Hepatic stellate cell (primary cell): Measurements from ENCODE around the gene DNAJB12.
"Not testable (repeated sequence)": the region's sequence is repeated elsewhere in the genome, so short reads cannot be mapped to it uniquely, and the experiment has no call there.

Source experiments
- DNase-seq: peaks from one replicate; pipeline ENCODE4 v3.0.0; 2011; ENCODE audit warnings: low spot score

DNAJB12 gene

DNA sequence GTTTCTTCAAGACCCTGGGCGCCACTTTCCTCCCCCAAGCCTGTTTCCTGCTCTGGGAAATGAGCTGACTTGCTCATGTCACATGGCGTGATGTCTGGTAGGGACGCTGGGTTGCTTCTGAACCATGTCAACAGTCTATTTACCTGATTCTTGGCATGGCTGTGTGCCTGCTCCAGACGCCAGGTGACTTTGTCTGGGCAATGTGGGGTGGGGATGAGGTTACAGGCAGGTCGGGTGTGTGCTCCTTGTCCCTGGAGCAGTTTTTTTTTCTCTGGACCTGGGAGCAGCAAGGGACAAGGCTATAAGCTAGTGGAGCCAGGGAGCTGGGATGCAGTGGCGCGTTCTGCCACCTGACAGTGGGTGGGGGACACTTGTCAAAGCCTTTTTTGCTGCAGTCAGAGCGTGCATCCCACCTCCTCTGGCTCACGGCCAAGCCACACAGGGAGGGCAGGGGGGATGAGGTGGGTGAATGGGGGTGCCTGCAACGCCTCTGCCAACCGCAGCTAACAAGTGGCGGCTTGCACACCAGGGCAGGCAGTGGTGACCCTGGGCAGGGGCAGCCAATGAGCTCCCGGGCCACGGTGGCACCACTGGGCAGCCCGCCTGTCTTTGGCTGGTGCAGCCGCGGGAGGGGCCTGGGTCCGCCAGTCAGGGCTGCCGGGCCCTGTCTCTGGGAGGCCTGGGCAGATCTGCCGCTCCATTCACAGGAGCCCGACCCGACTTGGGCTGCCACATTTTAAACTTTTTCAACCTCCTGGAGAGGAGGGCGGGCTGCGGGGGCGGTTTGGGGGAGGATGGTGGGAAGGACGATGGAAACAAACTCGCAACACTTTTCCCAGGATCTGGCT is 22.9 kb downstream of the DNAJB12 start:
- no peak for DNase-seq

DNA sequence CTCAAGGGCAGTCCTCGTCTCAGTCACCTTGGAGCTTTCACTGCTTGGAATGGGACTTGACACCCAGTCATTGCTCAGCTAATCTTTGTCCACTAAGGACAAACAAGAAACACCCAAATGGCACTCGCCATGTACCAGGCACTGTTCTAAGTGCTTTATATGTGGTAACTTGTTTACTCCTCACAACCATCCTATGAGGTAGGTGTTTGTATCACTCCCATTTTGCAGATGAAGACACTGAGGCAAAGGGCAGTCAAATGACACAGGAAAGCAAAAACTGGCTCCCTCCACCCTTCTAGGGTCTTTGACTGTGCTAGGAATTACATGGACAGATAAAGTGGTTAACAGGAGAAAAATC is 24.7 kb downstream of the DNAJB12 start:
- no peak for DNase-seq

DNA sequence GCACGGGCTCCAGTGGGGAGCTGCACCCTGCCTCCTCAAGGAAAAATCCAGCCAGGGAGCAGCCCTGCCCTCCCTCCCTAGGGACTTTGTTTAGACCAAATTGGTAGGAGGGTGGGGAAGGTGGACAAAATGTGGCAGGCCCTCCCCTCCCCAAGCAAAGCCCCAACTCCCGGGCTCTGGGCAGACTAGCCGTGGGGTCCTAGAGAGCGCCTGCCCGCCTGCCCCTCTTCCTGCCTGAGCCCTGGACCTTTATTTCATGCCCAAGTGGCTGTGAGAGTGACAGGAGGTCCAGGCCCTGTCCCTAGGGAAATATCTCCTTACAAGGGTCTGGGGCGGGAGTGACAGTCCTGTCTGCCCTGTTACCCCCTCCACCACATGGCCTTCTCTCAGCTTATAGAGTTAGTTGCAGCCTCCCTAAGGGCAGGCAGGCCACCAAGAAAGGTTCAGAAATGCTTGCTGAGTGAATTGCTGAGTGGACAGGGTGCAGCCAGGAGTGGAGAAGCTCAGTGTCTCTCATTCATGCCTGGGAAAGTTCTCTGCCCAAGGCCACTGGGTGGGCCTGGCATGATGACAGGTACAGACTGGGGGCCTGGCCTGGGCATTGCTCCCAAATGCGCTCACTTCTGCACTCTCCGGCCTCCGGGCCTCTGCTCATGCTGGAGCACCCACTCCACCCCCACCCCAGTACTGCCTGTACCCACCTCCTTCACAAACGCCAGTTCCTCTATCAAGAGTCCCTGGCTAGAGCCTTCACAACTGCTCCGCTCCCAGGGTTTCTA is 25.2 kb downstream of the DNAJB12 start:
- DNase-seq: no peak

DNA sequence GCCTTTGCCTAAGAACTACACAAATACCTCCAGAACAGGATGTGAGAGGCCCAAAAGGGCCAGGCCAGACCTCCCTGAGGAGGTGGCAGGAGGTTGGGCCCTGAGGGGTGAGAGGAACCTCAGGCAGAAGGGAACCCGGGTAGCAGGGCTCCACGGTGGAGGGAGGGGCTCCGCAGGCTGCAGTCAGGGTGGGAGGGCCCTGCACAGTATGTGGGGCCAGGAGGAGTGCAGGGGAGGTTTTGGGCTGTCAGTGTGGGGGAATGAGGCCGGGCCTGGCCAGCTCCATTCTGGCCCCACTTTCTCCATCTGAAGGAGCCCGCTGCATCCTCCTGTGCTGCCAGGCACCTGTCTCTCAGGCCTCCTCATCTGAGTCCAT is 25.9 kb downstream of the DNAJB12 start:
- DNase-seq: no peak

DNA sequence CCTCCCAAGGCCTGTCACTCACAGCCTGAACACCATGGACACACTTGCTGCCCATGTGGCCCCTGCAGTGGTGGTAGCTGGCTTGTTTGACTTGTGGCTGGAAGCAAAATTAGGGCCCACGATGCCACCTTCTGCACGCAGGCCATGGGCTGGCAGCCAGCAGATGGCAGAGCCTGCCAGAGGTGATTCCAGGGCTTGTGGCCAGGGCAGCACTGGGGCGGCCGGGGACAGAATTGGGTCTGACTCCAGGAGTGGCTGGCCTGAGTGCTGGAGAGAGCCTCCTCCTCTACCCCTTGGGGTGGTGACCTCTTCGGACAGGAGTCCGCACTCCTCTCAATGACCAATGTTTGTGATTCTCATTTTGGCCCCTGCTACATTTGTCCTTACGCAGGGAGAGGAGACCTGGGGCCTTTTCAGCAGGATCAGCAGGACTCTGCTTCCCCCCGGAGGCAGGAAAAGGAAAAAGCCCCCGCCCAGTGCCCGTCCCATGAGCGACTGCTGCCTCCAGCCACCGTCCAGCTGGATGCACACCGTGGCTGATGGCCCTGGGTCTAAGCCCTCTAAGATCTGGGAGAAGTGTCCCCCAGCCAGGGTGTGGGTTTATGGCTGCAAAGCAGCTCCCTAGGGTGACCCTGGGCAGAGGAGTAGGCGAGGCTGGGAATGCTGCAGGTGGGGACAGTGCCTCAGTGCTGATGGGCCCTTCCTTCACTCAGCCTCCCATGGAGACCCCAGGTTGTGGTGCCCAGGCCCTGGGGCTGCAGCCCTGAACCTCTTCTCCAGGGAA is 26.5 kb downstream of the DNAJB12 start:
- DNase-seq: peak; percentile 79

DNA sequence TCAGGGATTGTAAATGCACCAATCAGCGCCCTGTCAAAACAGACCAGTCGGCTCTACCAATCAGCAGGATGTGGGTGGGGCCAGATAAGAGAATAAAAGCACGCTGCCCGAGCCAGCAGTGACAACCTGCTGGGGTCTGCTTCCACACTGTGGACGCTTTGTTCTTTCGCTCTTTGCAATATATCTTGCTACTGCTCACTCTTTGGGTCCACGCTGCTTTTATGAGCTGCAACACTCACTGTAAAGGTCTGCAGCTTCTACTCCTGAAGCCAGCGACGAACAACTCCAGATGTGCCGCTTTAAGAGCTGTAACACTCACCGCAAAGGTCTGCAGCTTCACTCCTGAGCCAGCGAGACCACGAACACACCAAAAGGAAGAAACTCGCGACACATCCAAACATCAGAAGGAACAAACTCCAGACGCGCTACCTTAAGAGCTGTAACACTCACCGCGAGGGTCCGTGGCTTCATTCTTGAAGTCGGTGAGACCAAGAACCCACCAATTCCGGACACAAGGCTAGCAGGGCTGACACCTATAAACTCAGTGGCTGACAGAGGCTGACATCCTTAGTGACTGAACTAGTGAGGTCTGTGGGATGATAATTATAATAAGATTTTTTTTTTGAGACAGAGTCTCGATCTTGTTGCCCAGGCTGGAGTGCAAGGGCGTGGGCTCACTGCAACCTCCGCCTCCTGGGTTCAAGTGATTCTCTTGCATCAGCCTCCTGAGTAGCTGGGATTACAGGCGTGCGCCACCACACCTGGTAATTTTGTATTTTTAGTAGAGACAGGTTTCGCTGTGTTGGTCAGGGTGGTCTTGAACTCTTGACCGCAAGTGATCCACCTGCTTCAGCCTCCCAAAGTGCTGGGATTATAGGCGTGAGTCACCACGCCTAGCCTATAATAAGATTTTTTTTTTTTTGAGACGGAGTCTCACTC is 27.8 kb downstream of the DNAJB12 start:
- not testable (repeated sequence) for DNase-seq

DNA sequence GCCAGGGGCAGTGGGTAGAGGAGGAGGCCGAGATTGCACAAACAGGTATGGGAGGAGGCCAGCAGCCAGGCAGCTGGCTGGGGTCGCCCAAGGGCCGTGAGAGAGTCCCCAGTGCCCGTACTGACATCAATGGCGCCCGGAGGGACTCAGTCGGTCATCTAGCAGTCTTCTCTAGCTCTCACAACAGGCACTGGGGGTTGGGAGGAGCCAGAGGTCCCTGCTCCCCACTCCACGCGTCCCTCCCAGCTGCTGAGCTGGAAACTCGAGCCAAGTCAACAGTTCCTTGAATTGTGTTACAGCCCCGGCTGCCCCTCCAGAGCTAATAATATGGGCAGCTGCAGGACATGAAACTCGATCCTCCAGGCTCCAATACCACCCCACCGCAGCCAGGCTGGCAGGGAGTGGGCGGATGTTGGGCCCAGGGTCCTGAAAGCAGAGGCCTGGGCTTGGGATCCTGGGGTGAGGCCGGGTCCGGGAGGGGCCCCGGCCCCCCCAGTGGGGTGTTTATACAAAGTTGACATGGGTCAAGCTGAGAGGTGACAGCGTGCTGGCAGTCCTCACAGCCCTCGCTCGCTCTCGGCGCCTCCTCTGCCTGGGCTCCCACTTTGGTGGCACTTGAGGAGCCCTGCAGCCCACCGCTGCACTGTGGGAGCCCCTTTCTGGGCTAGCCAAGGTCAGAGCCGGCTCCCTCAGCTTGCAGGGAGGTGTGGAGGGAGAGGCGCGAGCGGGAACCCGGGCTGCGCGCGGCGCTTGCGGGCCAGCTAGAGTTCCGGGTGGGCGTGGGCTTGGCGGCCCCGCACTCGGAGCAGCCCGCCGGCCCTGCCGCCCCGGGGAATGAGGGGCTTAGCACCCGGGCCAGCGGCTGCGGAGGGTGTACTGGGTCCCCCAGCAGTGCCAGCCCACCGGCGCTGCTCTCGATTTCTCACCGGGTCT is 29.2 kb downstream of the DNAJB12 start:
- not testable (repeated sequence) for DNase-seq

DNA sequence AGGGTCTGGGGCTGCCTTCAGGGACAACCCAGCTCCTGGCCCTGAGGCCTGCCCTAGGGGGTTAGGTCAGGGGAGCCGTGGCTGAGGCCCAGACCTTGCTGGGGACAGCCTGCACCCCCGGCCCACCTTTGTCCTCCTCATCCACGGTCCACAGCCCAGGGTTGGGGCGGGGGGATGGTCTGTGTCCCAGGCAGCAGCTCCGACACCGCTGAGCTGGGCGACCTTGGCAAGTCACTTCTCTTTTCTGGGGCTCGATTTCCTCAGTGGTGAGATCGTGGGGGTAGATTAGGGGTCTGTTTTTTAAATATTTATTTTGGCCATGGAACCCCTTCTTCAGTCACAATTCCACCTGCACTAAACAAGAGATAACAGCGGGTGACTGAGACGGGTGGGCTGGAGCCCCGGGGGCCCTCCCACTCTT is 30.9 kb downstream of the DNAJB12 start:
- DNase-seq: no peak

DNA sequence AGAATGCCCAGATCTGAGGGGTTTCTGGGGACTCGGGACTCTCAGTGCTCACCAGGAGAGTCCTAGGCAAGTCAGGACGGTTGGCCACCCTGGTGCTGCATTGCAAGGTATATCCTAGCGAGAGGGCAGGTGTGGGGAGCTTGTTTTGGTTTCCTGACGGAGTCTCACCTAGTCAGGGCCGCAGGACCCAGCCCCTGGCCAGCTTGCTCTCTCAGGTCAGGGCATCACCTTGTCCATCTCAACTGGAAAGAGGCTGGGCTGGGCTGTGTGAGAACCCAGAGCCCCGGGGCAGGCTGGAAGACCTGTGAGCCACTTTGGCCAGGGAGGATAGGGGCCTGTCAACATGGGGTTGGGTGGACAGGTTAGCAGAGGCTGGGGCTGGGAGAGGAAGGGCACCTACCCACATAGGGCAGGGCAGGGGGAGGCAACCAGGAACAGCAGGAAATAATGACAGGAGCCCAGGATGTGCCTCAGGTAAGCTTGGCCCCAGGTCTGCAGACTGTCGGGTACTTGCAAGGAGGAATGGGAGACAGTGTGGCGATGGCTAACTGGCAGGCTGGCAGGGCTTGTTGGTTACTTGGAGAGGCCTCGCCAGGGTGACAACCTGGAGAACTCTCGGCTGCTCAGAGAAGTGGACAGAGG is 31.5 kb downstream of the DNAJB12 start:
- no peak for DNase-seq

DNA sequence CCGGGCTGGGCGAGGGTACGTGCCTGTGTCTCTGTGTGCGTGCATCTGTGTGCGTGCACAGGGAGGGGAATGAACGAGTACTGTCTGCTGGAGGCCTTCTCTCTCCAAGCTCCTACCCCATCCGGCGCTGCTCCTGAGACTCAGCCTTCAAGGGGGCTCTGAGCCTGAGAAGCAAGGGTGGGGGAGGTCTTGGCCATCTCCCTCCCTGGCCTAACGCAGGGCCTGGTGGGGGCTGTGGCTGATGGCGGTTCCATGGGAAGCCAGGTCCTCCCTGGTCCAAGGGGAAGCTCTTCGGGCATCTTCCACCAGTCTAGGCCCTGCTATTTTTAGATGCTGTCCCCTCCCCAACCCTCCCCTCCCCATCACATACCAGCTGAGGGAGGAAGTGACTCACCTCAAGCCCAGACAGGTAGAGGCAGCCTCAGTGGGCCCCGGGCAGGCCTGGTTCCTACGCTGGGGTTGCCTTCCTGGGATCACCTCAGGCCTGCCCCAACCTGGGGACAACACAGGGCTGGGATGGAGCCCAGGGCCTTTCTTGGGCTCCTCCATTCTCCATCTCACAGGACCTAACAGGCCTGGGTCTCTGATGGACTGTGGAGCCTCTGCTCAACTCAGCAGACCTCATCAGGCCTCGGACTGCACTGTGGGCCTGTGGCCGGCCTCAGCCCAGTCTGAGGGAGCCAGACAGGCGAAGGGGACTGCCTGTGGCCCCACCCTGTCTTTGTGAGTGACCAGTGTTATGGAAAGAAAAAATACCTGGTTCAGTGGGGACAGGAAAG is 32.2 kb downstream of the DNAJB12 start:
- no peak for DNase-seq

DNA sequence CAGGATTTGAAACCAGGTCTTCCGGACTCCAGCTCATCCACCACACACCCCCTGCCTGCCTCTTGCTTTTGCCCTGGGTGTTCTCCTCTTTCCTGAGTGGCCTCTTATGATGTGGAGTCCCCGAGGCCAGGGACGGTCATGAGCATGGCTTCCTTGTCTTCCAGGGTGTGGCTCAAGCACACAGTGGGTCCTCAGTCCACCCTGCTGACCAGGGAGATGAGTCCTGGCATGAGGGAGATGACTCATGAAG is 32.8 kb downstream of the DNAJB12 start:
- no peak for DNase-seq

DNA sequence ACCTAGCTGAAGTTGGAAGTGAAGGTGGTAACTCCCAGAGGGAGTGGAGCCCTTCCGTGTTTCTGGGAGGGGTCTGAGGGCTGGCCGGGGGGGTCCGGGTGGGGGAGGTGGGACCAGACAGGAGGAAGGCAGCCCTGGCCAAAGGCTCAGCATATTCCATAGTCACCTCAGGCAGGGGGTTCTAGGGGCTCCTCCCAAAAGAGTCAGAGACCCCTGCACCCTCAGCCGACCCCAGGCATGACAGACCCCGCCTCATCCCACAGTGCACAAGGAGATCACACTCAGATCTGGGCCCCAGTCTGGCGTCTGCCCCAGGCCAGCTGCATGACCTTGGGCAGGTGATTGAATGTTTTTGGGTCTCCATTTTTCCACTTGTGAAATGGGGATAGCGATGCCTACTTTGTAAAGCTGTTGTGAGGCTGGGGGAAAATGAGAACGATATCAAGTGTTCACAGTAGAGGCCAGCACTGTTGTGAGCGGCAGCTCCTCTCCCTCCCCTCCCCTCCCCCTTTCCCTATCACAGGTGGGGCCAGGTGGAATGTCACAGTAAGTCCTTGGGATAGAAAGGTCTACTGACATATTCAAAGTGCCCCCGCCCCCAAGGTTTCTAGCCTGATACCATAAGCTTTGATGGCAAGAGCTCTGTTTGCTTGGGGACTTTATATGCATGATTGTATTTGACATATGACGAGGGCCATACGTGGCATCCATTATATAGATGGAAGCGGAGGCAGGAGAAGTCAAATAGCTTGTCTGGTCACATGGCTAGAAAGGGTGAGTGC is 33.3 kb downstream of the DNAJB12 start:
- no peak for DNase-seq

DNA sequence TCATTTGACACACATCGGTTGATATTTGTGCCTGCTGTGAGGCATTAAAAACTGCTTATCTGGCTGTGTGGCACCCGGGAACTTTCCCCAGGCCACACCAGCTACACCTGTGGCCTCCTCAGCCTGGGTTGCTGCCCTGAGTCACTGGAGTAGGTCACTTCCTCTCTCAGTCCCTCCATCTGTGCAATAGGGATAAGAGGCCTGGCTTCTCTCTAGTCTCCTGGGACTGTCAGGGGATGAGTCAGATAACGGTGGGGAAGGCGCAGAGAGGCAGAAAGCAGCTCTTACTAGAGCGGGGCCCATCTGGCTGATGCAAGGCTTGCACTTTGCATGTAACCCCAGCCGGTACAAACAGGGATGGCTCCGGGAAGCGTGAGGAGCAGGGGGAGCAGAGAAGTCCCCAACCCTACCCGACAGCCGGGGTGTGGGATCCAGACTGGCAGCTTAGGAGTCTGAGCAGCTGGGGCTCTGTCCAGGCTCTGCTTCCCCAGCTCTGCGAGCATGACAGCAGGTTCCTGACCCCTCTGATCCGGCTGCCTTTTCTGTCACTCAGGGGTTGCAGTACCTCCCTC is 34.0 kb downstream of the DNAJB12 start:
- peak; percentile 97 for DNase-seq

DNA sequence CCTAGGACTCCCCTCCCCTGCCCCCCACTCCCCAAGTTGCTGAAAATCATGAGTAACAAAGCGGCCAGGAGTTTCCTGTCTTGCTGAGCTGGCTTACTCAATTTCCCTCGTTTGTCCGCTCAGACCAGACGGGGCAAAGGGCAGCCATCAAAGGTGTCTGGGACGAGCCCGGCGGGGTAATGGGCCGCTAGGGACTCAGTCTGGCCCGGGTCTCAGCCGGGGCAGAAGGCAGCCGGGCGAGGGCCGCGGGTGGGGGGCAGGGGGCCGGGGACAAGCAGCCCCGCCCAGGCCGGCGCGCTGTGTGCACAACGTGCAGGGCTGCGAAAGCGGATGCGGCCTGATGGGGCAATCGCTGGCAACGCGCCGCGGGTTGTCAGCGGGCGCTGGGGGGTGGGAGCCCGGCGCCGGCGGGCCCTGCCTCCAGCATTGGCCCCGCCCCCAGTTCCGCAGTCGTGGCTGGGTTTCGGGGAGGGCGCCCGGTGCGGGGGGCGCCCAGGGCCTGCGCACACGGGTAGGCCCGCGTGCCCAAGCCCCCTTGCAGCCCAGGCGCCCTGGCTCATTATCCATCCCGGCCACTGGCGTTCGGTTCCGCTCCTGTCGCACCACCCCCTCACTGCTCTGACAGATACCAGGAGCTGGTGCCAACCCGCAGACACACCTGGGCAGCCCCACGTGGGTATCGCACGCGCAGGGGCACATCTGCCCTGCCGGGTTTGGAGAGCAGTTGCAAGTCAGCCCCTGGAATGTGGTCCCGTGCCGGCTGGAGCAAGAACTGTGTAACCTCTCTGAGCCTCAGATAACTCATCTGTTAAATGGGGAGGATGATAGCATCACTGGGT is 35.1 kb downstream of the DNAJB12 start:
- DNase-seq: peak; percentile 88

DNA sequence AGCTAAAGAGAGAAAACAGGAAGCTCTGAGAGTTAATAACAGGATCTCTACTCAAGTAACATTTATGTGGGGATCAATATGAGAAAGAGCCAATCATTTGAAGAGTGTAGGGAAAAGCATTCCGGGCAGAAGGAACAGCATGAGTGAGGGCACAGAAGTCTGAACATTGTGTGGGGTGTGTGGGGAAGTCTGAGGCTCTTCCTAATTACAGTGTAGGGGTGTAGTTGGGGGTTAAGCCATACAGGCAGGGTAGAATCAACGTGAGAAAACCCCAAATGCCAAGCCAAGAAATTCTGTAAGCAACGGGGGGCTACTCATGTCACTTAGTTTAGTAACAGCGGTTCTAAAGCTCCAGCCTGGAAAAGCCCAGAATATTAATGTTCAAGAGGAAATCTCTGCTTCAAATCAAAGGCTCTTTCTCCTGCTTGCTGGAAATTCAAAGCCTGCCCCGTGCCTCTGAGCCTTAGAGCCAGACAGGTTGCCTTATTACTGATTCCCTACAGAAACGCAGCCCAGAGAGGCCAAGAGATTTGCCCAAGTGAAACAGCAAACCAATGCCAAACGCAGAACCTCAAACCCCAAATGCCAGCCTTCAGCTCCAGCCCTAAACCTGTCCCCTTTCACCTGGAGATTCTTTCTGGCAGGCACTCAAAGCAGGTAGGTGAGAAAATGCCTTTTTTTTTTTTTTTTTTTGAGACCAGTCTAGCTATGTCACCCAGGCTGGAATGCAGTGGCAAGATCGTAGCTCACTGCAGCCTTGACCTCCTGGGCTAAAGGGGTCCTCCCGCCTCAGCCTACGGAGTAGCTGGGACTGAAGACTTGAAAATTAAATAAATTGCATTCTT is 36.1 kb downstream of the DNAJB12 start:
- no peak for DNase-seq

DNA sequence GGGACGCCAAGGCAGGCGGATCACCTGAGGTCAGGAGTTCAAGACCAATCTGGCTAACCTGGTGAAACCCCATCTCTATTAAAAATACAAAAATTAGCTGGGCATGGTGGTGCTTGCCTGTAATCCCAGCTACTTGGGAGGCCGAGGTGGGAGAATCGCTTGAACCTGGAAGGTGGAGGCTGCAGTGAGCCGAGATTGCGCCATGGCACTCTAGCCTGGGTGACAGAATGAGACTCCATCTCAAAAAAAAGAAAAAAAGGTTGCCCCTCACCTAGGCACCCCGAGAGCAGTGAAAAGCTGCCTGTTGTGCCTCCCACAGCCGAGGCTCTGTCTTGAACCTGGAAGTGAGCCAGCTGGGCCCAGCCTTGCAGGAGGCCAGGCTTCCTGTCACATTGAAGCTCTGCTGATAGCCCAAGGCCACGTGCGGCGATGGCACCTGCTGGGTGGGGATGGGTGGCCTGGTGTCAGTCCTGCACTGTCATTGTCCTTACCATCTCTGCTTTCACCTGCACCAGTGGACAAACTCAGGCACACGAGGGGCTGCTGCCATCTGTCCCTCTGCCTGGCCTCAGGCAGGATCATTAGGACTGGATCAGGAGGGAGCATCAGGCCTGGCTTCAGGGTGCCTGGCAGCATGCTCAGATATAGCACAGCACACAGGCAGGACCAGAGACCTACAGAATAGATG is 37.8 kb downstream of the DNAJB12 start:
- DNase-seq: no peak
